CD4-positive, CD25-positive, alpha-beta regulatory T cell (primary cell): Measurements from ENCODE around the gene AKT1. TPM values are rescaled to one million over a fixed set of nuclear protein-coding genes. Genes with fewer than 3 reads are reported as not detected.
A peak's percentile ranks its signal among the peaks of the same experiment; 100 is the strongest.

Experiments
- ATAC-seq, 2 donors: fragments of 150-1000 bp; cut with Tn5 transposase; one replicate each; pipeline ENCODE4 v1.10.0; 2021; ENCODE audit warnings: low read depth in 2 of 2, moderate number of reproducible peaks in 2 of 2, moderate library complexity in 1 of 2
- DNase-seq, 3 donors: peaks; one replicate each; pipeline versions ENCODE4 v3.0.0 to v3.0.0-alpha.2; 2012 to 2022; ENCODE audit warnings: mixed read lengths in 1 of 3
- H3K27ac ChIP-seq: one replicate; pipeline ENCODE4 v1.7.0; 2013; ENCODE audit warnings: mild to moderate bottlenecking, low read length; ENCODE audit not compliant: insufficient read depth, poor library complexity, severe bottlenecking
- H3K27me3 ChIP-seq: one replicate; pipeline ENCODE4 v1.7.0; 2013; ENCODE audit warnings: low read length; ENCODE audit not compliant: control insufficient read depth, insufficient read depth
- H3K36me3 ChIP-seq: one replicate; pipeline ENCODE4 v1.7.0; 2013; ENCODE audit warnings: mild to moderate bottlenecking, low read length, moderate library complexity; ENCODE audit not compliant: control insufficient read depth, insufficient read depth
- H3K4me1 ChIP-seq: 2 replicates; pipeline ENCODE4 v1.7.0; 2013; ENCODE audit warnings: mild to moderate bottlenecking, low read length; ENCODE audit not compliant: insufficient read depth, control insufficient read depth, poor library complexity, severe bottlenecking
- H3K4me3 ChIP-seq: one replicate; pipeline ENCODE4 v1.7.0; 2013; ENCODE audit warnings: low read depth, mild to moderate bottlenecking, low read length, moderate library complexity
- H3K9me3 ChIP-seq, 2 experiments: 1 replicate in 1 of 2; 2 replicates in 1 of 2; pipeline ENCODE4 v1.7.0; 2013; ENCODE audit warnings: low read length in 2 of 2, mild to moderate bottlenecking in 1 of 2, moderate library complexity in 1 of 2; ENCODE audit not compliant: control insufficient read depth in 2 of 2
- H3K27ac Mint-ChIP-seq, 3 donors: one replicate each; pipeline ENCODE4 v1.8.0; 2020 to 2022; ENCODE audit warnings: mild to moderate bottlenecking in 3 of 3, mixed read lengths in 3 of 3, moderate library complexity in 2 of 3
- H3K27me3 Mint-ChIP-seq: one replicate; pipeline ENCODE4 v1.8.0; 2022; ENCODE audit warnings: mild to moderate bottlenecking, mixed read lengths
- H3K36me3 Mint-ChIP-seq: one replicate; pipeline ENCODE4 v1.8.0; 2020; ENCODE audit warnings: mixed read lengths
- H3K4me1 Mint-ChIP-seq, 4 donors: one replicate each; pipeline ENCODE4 v1.8.0; 2020 to 2022; ENCODE audit warnings: mixed read lengths in 4 of 4, mild to moderate bottlenecking in 1 of 4
- H3K4me3 Mint-ChIP-seq, 4 donors: one replicate each; pipeline ENCODE4 v1.8.0; 2020 to 2022; ENCODE audit warnings: mild to moderate bottlenecking in 4 of 4, mixed read lengths in 4 of 4, moderate library complexity in 3 of 4
- H3K9me3 Mint-ChIP-seq, 7 donors: one replicate each; pipeline ENCODE4 v1.8.0; 2020 to 2022; ENCODE audit warnings: mixed read lengths in 7 of 7, mild to moderate bottlenecking in 3 of 7, moderate library complexity in 2 of 7
- polyA plus RNA-seq, 4 donors: library from polyadenylated mRNA; unstranded; fragments of 300-500 nt; fragmentation: Illumina TruSeq; gene quantifications; one replicate each; pipeline ENCODE4 v1.2.3, GENCODE V29; 2021
- total RNA-seq: library from RNA; stranded (reverse); gene quantifications from one replicate; pipeline ENCODE4 v1.2.3, GENCODE V29; 2022

Gene AKT1
- total and polyA plus RNA-seq, 5 donors from 2014 or later = 6.3 to 86.0 (median 16.5) TPM

DNA sequence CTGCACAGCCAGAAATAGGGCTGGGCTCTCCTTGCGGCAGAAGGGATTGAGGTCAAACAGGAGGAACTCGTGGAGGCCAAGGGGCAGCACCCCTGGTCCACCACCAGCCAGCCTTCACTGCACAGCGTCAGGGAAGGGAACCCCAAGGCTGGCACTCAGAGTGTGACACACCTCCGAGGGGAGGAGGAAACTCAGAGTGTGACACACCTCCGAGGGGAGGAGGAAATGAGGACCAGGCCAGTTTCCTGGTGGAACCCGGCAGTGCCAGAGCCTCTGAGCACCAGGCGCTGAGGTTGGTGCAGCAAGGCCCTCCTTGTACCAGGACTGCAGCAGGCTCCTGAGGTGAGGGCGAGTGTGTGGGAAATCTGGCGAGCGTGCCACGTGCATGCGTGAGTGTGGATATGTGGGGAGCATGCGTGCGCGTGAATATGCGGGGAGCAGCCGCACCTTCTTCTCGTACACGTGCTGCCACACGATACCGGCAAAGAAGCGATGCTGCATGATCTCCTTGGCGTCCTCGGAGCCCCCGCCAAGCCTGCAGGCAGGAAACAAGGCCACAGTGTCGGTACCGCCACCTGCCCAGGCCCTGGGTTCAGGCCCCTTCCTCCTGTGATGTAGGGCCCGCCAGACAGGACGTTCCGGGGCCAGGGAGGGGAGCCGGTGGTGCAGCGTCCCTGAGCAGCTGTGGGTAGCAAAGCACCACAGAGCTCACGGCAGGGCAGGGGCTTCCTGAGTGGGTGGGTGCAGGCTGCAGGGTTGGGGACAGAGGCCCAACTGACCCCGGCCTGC lies 23.4 kb downstream of the AKT1 start:
- Mint-ChIP-seq H3K27ac (peak overlapping the region in 1 of 3 donors; percentile 36), H3K4me3 (peak overlapping the region in 1 of 4 donors; percentile 32), H3K4me1 (peaks cover 0 to 14% (median 2%) of the 10 kb centered on the region in 4 donors), H3K9me3 (no peaks in the 10 kb centered on the region), H3K36me3 (peaks cover 19% of the 10 kb centered on the region), H3K27me3 (no peaks in the 10 kb centered on the region)
- Histone ChIP-seq H3K4me3 (no peak overlapping the region), H3K9me3 (no peaks in the 10 kb centered on the region), H3K27me3 (no peaks in the 10 kb centered on the region), H3K27ac (no peak overlapping the region), H3K4me1 (peaks cover 4% of the 10 kb centered on the region), H3K36me3 (peaks cover 26% of the 10 kb centered on the region)
- no peak for ATAC-seq
- no peak for DNase-seq

DNA sequence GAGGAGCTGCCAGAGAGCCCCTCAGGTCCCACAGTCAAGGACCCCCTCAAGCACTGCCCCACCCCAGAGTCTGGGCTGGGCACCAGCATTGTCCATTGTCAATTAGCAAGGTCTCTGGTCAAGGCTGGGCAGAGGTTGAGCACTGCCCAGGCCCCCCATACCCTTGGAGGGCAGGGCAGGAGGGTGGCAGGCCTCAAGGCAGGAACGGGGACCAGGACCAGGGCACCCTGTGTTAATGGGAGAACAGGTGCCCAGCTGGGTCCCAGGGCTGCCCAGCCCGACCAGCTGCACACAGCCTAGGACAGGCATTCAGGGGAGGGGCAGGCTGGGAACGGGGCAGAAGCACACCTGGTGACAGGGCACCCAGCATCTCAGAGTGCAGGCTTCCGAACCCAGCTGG lies 24.2 kb downstream of the AKT1 start:
- ATAC-seq (no peak), DNase-seq (no peak)
- Histone ChIP-seq H3K4me3 (no peak overlapping the region), H3K9me3 (no peaks in the 10 kb centered on the region), H3K27me3 (no peaks in the 10 kb centered on the region), H3K27ac (no peak overlapping the region), H3K4me1 (peaks cover 4% of the 10 kb centered on the region), H3K36me3 (peaks cover 26% of the 10 kb centered on the region)
- Mint-ChIP-seq H3K4me3 (no peak overlapping the region), H3K36me3 (peaks cover 16% of the 10 kb centered on the region), H3K4me1 (peaks cover 0 to 14% (median 2%) of the 10 kb centered on the region in 4 donors), H3K9me3 (no peaks in the 10 kb centered on the region), H3K27me3 (no peaks in the 10 kb centered on the region), H3K27ac (no peak overlapping the region)

- Mint-ChIP-seq H3K27ac (no peak overlapping the region), H3K27me3 (no peaks in the 10 kb centered on the region), H3K36me3 (peaks cover 16% of the 10 kb centered on the region), H3K4me3 (no peak overlapping the region), H3K4me1 (peaks cover 0 to 14% (median 2%) of the 10 kb centered on the region in 4 donors), H3K9me3 (no peaks in the 10 kb centered on the region)
- Histone ChIP-seq H3K9me3 (no peaks in the 10 kb centered on the region), H3K27me3 (no peaks in the 10 kb centered on the region), H3K36me3 (peaks cover 23% of the 10 kb centered on the region), H3K27ac (no peak overlapping the region), H3K4me3 (no peak overlapping the region), H3K4me1 (peaks cover 4% of the 10 kb centered on the region)
- no peak for ATAC-seq
- DNase-seq = peak in 1 of 3 donors; percentile 25
Measured at GRCh38 chr14:104770851-104771272, 24.7 kb downstream of the AKT1 start.

- peaks cover 4% of the 10 kb centered on the region for H3K4me1 ChIP-seq
- no peaks in the 10 kb centered on the region for H3K27me3 ChIP-seq
- H3K9me3 Mint-ChIP-seq = no peaks in the 10 kb centered on the region
- peaks cover 23% of the 10 kb centered on the region for H3K36me3 ChIP-seq
- no peaks in the 10 kb centered on the region for H3K9me3 ChIP-seq
- no peak overlapping the region for H3K4me3 Mint-ChIP-seq
- H3K27ac Mint-ChIP-seq = no peak overlapping the region
- H3K4me3 ChIP-seq = no peak overlapping the region
- H3K27me3 Mint-ChIP-seq = no peaks in the 10 kb centered on the region
- H3K27ac ChIP-seq = no peak overlapping the region
- peaks cover 0 to 14% (median 2%) of the 10 kb centered on the region in 4 donors for H3K4me1 Mint-ChIP-seq
- DNase-seq (no peak), ATAC-seq (no peak)
- peaks cover 16% of the 10 kb centered on the region for H3K36me3 Mint-ChIP-seq
Measured at GRCh38 chr14:104770072-104770579, 25.4 kb downstream of the AKT1 start.

- Histone ChIP-seq H3K4me3 (no peak overlapping the region), H3K9me3 (no peaks in the 10 kb centered on the region), H3K4me1 (peaks cover 4% of the 10 kb centered on the region), H3K36me3 (peaks cover 23% of the 10 kb centered on the region), H3K27ac (no peak overlapping the region), H3K27me3 (no peaks in the 10 kb centered on the region)
- Mint-ChIP-seq H3K36me3 (peaks cover 16% of the 10 kb centered on the region), H3K9me3 (no peaks in the 10 kb centered on the region), H3K4me3 (no peak overlapping the region), H3K27me3 (no peaks in the 10 kb centered on the region), H3K27ac (no peak overlapping the region), H3K4me1 (peaks cover 0 to 14% (median 2%) of the 10 kb centered on the region in 4 donors)
- DNase-seq = no peak
- ATAC-seq = no peak
Measured at GRCh38 chr14:104769324-104770071, 26.1 kb downstream of the AKT1 start.

- H3K36me3 ChIP-seq = peaks cover 23% of the 10 kb centered on the region
- H3K9me3 ChIP-seq = no peaks in the 10 kb centered on the region
- no peaks in the 10 kb centered on the region for H3K27me3 Mint-ChIP-seq
- no peak overlapping the region for H3K27ac ChIP-seq
- ATAC-seq (peak; percentile 89 to 90), DNase-seq (peak; percentile 81 to 87 (median 83))
- no peak overlapping the region for H3K4me3 ChIP-seq
- H3K27me3 ChIP-seq = no peaks in the 10 kb centered on the region
- no peaks in the 10 kb centered on the region for H3K9me3 Mint-ChIP-seq
- peaks cover 16% of the 10 kb centered on the region for H3K36me3 Mint-ChIP-seq
- H3K4me1 ChIP-seq = peaks cover 4% of the 10 kb centered on the region
- no peak overlapping the region for H3K4me3 Mint-ChIP-seq
- H3K4me1 Mint-ChIP-seq = peaks cover 0 to 14% (median 2%) of the 10 kb centered on the region in 4 donors
- peak overlapping the region in 2 of 3 donors; percentile 62 to 64 for H3K27ac Mint-ChIP-seq
Measured at GRCh38 chr14:104768437-104769323, 26.9 kb downstream of the AKT1 start.

- Histone ChIP-seq H3K27ac (no peak overlapping the region), H3K4me1 (peaks cover 4% of the 10 kb centered on the region), H3K9me3 (no peaks in the 10 kb centered on the region), H3K27me3 (no peaks in the 10 kb centered on the region), H3K36me3 (peaks cover 16% of the 10 kb centered on the region), H3K4me3 (no peak overlapping the region)
- Mint-ChIP-seq H3K4me1 (peaks cover 0 to 14% (median 2%) of the 10 kb centered on the region in 4 donors), H3K36me3 (peaks cover 16% of the 10 kb centered on the region), H3K4me3 (no peak overlapping the region), H3K27ac (no peak overlapping the region), H3K9me3 (no peaks in the 10 kb centered on the region), H3K27me3 (no peaks in the 10 kb centered on the region)
- DNase-seq (no peak), ATAC-seq (no peak)
Measured at GRCh38 chr14:104767634-104767918, 28.0 kb downstream of the AKT1 start.
